GM12878 (cell line): ENCODE measurements around the gene MMP7. TPM values are rescaled to one million over a fixed set of nuclear protein-coding genes. Genes with fewer than 3 reads are reported as not detected.

Experiments
- ATF2 ChIP-seq: IDR thresholded peaks from 2 replicates; pipeline ENCODE4 v1.6.1; 2012; ENCODE audit warnings: low read length, inconsistent platforms
- BCL11A ChIP-seq: IDR thresholded peaks from 2 replicates; pipeline ENCODE4 v1.6.1; 2011; ENCODE audit warnings: low read depth, low read length
- BCL3 ChIP-seq: IDR thresholded peaks from 2 replicates; pipeline ENCODE4 v1.6.1; 2011; ENCODE audit warnings: borderline replicate concordance, low read depth, mild to moderate bottlenecking, moderate library complexity, low read length; ENCODE audit not compliant: insufficient read depth, poor library complexity, severe bottlenecking
- CREB1 ChIP-seq: IDR thresholded peaks from 2 replicates; pipeline ENCODE4 v1.6.1; 2012; ENCODE audit warnings: low read depth, mild to moderate bottlenecking, inconsistent platforms
- GATAD2B ChIP-seq: fragments of 450-650 bp; conservative IDR thresholded peaks from 2 replicates; pipeline ENCODE4 v1.6.1; 2017; ENCODE audit warnings: low read depth, mild to moderate bottlenecking, moderate library complexity
- JUND ChIP-seq: IDR thresholded peaks from 2 replicates; pipeline ENCODE4 v1.6.1; 2012; ENCODE audit warnings: low read depth, mild to moderate bottlenecking, low read length, improper control_type of control experiment, moderate library complexity
- KAT2A ChIP-seq: conservative IDR thresholded peaks from 2 replicates; pipeline ENCODE4 v1.6.1; 2011; ENCODE audit warnings: low read depth, low read length; ENCODE audit not compliant: control insufficient read depth
- MTA3 ChIP-seq: IDR thresholded peaks from 2 replicates; pipeline ENCODE4 v1.6.1; 2012; ENCODE audit warnings: low read length, inconsistent platforms, borderline replicate concordance
- NBN ChIP-seq: fragments of 450-650 bp; IDR thresholded peaks from 2 replicates; pipeline ENCODE4 v1.6.1; 2016
- NFYA ChIP-seq: IDR thresholded peaks from 2 replicates; pipeline ENCODE4 v1.6.1; 2011; ENCODE audit warnings: low read depth, mild to moderate bottlenecking, low read length, improper control_type of control experiment, borderline replicate concordance
- NRF1 ChIP-seq: conservative IDR thresholded peaks from 2 replicates; pipeline ENCODE4 v1.6.1; 2011; ENCODE audit warnings: mild to moderate bottlenecking, low read depth, low read length, improper control_type of control experiment
- RAD21 ChIP-seq: IDR thresholded peaks from 2 replicates; pipeline ENCODE4 v1.6.1; 2011; ENCODE audit warnings: mild to moderate bottlenecking, low read depth, low read length, moderate library complexity; ENCODE audit not compliant: insufficient read depth
- SPI1 ChIP-seq: IDR thresholded peaks from 2 replicates; pipeline ENCODE4 v1.6.1; 2011; ENCODE audit warnings: low read depth, mild to moderate bottlenecking, low read length, moderate library complexity, borderline replicate concordance; ENCODE audit not compliant: insufficient read depth
- USF1 ChIP-seq: IDR thresholded peaks from 2 replicates; pipeline ENCODE4 v1.6.1; 2011; ENCODE audit warnings: borderline replicate concordance, low read depth, mild to moderate bottlenecking, moderate library complexity, mixed read lengths, low read length; ENCODE audit not compliant: insufficient read depth; ENCODE audit errors: extremely low read length
- ZBED1 ChIP-seq: IDR thresholded peaks from 2 replicates; pipeline ENCODE4 v1.6.1; 2016; ENCODE audit warnings: borderline replicate concordance
- ZNF274 ChIP-seq: IDR thresholded peaks from one replicate; pipeline ENCODE4 v1.8.0; 2011; ENCODE audit not compliant: insufficient read length, insufficient read depth
- polyA plus RNA-seq, 11 experiments: library from polyadenylated mRNA; depleted of rRNA in 4 of 11; unstranded in 6 of 11; stranded (reverse) in 5 of 11; fragments of >200 nt; fragmentation: Nextera tagmentation in 4 of 11; fragmentation: Illumina TruSeq in 1 of 11; extraction: Ambion mirVana in 4 of 11; extraction: Trizol in 1 of 11; gene quantifications; 1 replicate in 1 of 11; 2 replicates in 10 of 11; pipeline versions ENCODE4 v1.2.1 to v1.2.3, GENCODE V29; 2011 to 2016; ENCODE audit warnings: inconsistent platforms in 2 of 11, missing spikeins in 2 of 11, low read depth in 1 of 11
- total RNA-seq, 4 experiments: library from RNA; depleted of rRNA in 3 of 4; stranded (reverse); fragments of >200 nt in 3 of 4; fragmentation: Illumina TruSeq in 1 of 4; extraction: Trizol in 1 of 4; gene quantifications; 2 replicates each; pipeline versions ENCODE4 v1.2.1 to v1.2.3, GENCODE V29; 2013 to 2021
- TF ChIP-seq, protein P1 (sequence below): fragments of 450-650 bp; IDR thresholded peaks from 2 replicates; pipeline ENCODE4 v1.6.1; 2018; ENCODE audit warnings: borderline replicate concordance, mild to moderate bottlenecking; ENCODE audit not compliant: partially characterized antibody

The MMP7 gene
- total and polyA plus RNA-seq, 10 of the 15 experiments (the other 5 are each of a cell fraction or from before 2014, with no cell fraction given), result 0.63 to 18.0 (median 1.1) TPM

GRCh38 chr11:102551169-102551781 lies 20.7 kb upstream of the MMP7 start (continued):
- TF ChIP-seq, protein P1, sequence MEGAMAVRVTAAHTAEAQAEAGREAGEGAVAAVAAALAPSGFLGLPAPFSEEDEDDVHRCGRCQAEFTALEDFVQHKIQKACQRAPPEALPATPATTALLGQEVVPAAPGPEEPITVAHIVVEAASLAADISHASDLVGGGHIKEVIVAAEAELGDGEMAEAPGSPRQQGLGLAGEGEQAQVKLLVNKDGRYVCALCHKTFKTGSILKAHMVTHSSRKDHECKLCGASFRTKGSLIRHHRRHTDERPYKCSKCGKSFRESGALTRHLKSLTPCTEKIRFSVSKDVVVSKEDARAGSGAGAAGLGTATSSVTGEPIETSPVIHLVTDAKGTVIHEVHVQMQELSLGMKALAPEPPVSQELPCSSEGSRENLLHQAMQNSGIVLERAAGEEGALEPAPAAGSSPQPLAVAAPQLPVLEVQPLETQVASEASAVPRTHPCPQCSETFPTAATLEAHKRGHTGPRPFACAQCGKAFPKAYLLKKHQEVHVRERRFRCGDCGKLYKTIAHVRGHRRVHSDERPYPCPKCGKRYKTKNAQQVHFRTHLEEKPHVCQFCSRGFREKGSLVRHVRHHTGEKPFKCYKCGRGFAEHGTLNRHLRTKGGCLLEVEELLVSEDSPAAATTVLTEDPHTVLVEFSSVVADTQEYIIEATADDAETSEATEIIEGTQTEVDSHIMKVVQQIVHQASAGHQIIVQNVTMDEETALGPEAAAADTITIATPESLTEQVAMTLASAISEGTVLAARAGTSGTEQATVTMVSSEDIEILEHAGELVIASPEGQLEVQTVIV, result no peak
- no peak for TF ChIP-seq KAT2A
- TF ChIP-seq USF1, result no peak
- TF ChIP-seq CREB1, result no peak
- TF ChIP-seq NBN, result 0 out of 2 replicates have a peak, but pooled peaks have one; percentile 31
- no peak for TF ChIP-seq ATF2
- TF ChIP-seq ZBED1, result no peak
- TF ChIP-seq RAD21, result no peak
- TF ChIP-seq MTA3, result 0 out of 2 replicates have a peak, but pooled peaks have one; percentile 27
- no peak for TF ChIP-seq GATAD2B
- no peak for TF ChIP-seq BCL11A
- TF ChIP-seq JUND, result no peak
- TF ChIP-seq NRF1, result no peak
- no peak for TF ChIP-seq BCL3
- 0 out of 2 replicates have a peak, but pooled peaks have one; percentile 9 for TF ChIP-seq SPI1
- TF ChIP-seq ZNF274, result no peak
- no peak for TF ChIP-seq NFYA
